Endothelial cell of umbilical vein (primary cell): ENCODE results near the gene TNNI3K. TPM values are rescaled to one million over a fixed set of nuclear protein-coding genes. Genes with fewer than 3 reads are reported as not detected.

ENCODE experiments used
- BruUV-seq: library from RNA; stranded (reverse); fragments of 400-500 nt; replicated peaks from 2 replicates; lab custom pipeline; 2021; lab: Mats Ljungman, UMichigan
- CTCF ChIA-PET: fragments of 300-600, 350-600 bp; sonication (Branson Sonifier 250); formaldehyde crosslinking; loops from one replicate; lab custom pipeline; 2021; ENCODE audit warnings: antibody characterized with exemption, inconsistent platforms; lab: Charles Lee
- POLR2A ChIA-PET: fragments of 300-600, 350-600 bp; sonication (Branson Sonifier 250); formaldehyde crosslinking; loops from one replicate; lab custom pipeline; 2021; ENCODE audit warnings: antibody characterized with exemption, inconsistent platforms; lab: Charles Lee
- DNase-seq: peaks from one replicate; pipeline ENCODE4 v3.0.0-alpha.2; 2011; ENCODE audit warnings: low read depth, low spot score
- FAIRE-seq: peaks from 2 replicates; lab custom pipeline; 2011; peaks lifted over from hg19 to GRCh38; lab: Jason Lieb, UNC
- H2AFZ ChIP-seq: 2 replicates; pipeline ENCODE4 v1.6.0; 2012; ENCODE audit warnings: low read depth, low read length, control low read depth, inconsistent platforms
- H3K27ac ChIP-seq: 2 replicates; pipeline ENCODE4 v1.5.1; 2011; ENCODE audit warnings: low read depth, mild to moderate bottlenecking, control low read depth, low read length, moderate library complexity; ENCODE audit not compliant: insufficient read depth
- H3K27me3 ChIP-seq, 2 experiments: 2 replicates each; pipeline versions ENCODE4 v1.6.0 to v1.6.1; 2011; ENCODE audit warnings: low read length in 2 of 2, mixed read lengths in 1 of 2; ENCODE audit not compliant: control insufficient read depth in 2 of 2, insufficient read depth in 2 of 2
- H3K36me3 ChIP-seq, 2 experiments: 2 replicates in 1 of 2; 3 replicates in 1 of 2; pipeline ENCODE4 v1.5.1; 2011; ENCODE audit warnings: low read length in 2 of 2, mild to moderate bottlenecking in 1 of 2, moderate library complexity in 1 of 2; ENCODE audit not compliant: control insufficient read depth in 2 of 2, insufficient read depth in 2 of 2; ENCODE audit errors: extremely low read depth in 1 of 2
- H3K4me1 ChIP-seq: 3 replicates; pipeline ENCODE4 v1.5.1; 2011; ENCODE audit warnings: mild to moderate bottlenecking, low read length; ENCODE audit not compliant: control insufficient read depth, insufficient read depth; ENCODE audit errors: extremely low read depth
- H3K4me2 ChIP-seq: 2 replicates; pipeline ENCODE4 v1.6.1; 2011; ENCODE audit warnings: low read length, control low read depth, mixed read lengths; ENCODE audit not compliant: insufficient read depth
- H3K4me3 ChIP-seq, 3 experiments: fragments of 200-600 bp in 1 of 3; sonication (generic), shearing (Covaris generic) in 1 of 3; replicated peaks in 1 of 3; 2 replicates each; pipeline ENCODE4 v1.5.1; 2011 to 2016; ENCODE audit warnings: control low read depth in 3 of 3, low read length in 3 of 3, mild to moderate bottlenecking in 2 of 3, inconsistent platforms in 1 of 3, low read depth in 1 of 3, moderate library complexity in 1 of 3; ENCODE audit not compliant: insufficient read depth in 1 of 3
- H3K79me2 ChIP-seq: 2 replicates; pipeline ENCODE4 v1.6.0; 2012; ENCODE audit warnings: low read length, inconsistent platforms; ENCODE audit not compliant: control insufficient read depth, insufficient read depth
- H3K9ac ChIP-seq: replicated peaks from 2 replicates; pipeline ENCODE3; 2011; ENCODE audit warnings: low read length, control low read depth; ENCODE audit not compliant: insufficient read depth; ENCODE audit errors: extremely low read depth
- H3K9me1 ChIP-seq: replicated peaks from 3 replicates; pipeline ENCODE4 v1.6.0; 2011; ENCODE audit warnings: mild to moderate bottlenecking, low read length; ENCODE audit not compliant: control insufficient read depth, insufficient read depth; ENCODE audit errors: extremely low read depth
- H3K9me3 ChIP-seq: replicated peaks from 2 replicates; pipeline ENCODE4 v1.5.1; 2012; ENCODE audit warnings: low read length, inconsistent platforms; ENCODE audit not compliant: control insufficient read depth, insufficient read depth
- H4K20me1 ChIP-seq: replicated peaks from 2 replicates; pipeline ENCODE3; 2011; ENCODE audit warnings: mild to moderate bottlenecking, low read length; ENCODE audit not compliant: control insufficient read depth, insufficient read depth; ENCODE audit errors: extremely low read depth
- EZH2 ChIP-seq: IDR thresholded peaks from 2 replicates; pipeline ENCODE4 v1.6.1; 2012; ENCODE audit warnings: borderline replicate concordance, low read depth, mild to moderate bottlenecking, moderate library complexity, low read length, inconsistent platforms; ENCODE audit not compliant: severe bottlenecking
- FOS ChIP-seq: IDR thresholded peaks from 2 replicates; pipeline ENCODE4 v1.6.1; 2011; ENCODE audit warnings: mild to moderate bottlenecking, low read length, moderate library complexity, borderline replicate concordance; ENCODE audit not compliant: insufficient read depth
- GATA2 ChIP-seq: IDR thresholded peaks from 2 replicates; pipeline ENCODE4 v1.7.0; 2011; ENCODE audit warnings: low read depth, mild to moderate bottlenecking, moderate library complexity, mixed read lengths, low read length; ENCODE audit not compliant: insufficient read length, insufficient read depth
- JUN ChIP-seq: IDR thresholded peaks from 2 replicates; pipeline ENCODE4 v1.6.1; 2011; ENCODE audit warnings: borderline replicate concordance, low read depth; ENCODE audit not compliant: insufficient read length, insufficient read depth
- MYC ChIP-seq: IDR thresholded peaks from one replicate; pipeline ENCODE4 v1.6.1; 2011; ENCODE audit warnings: mild to moderate bottlenecking, low read depth, low read length
- POLR2A ChIP-seq: IDR thresholded peaks from 2 replicates; pipeline ENCODE4 v1.6.1; 2012; ENCODE audit warnings: low read depth, mild to moderate bottlenecking, control low read depth, low read length
- POLR2AphosphoS5 ChIP-seq: IDR thresholded peaks from 2 replicates; pipeline ENCODE4 v1.6.1; 2012; ENCODE audit warnings: low read depth, mild to moderate bottlenecking, control low read depth, low read length, moderate library complexity; ENCODE audit not compliant: insufficient read depth
- dilution Hi-C: fragments of 300-500 bp; cut with MboI; formaldehyde crosslinking; loops from one replicate; pipeline ENCODE4 v1.15.0; 2019; ENCODE audit warnings: low sequenced_read_pairs; ENCODE audit not compliant: extremely low pct_ligation_motif_present
- intact Hi-C: fragments of 100-400 bp; cut with micrococcal nuclease; formaldehyde crosslinking; loops from one replicate; pipeline ENCODE4 v1.10.0; 2022
- polyA plus RNA-seq, 4 experiments: library from polyadenylated mRNA; depleted of rRNA in 3 of 4; stranded (reverse) in 3 of 4; unstranded in 1 of 4; fragments of >200 nt; gene quantifications; 2 replicates each; pipeline versions ENCODE4 v1.2.1 to v1.2.3, GENCODE V29; 2011 to 2012; ENCODE audit warnings: missing spikeins in 1 of 4
- total RNA-seq: library from RNA; stranded (reverse); gene quantifications from 2 replicates; pipeline ENCODE4 v1.2.3, GENCODE V29; 2021
- TF ChIP-seq, protein P1 (sequence below), 2 donors: IDR thresholded peaks; 1 replicate in 1 of 2; 2 replicates in 1 of 2; pipeline ENCODE4 v1.5.1; 2011; ENCODE audit warnings: low read length in 2 of 2, mild to moderate bottlenecking in 2 of 2, moderate library complexity in 2 of 2, control low read depth in 1 of 2, inconsistent platforms in 1 of 2, low read depth in 1 of 2; ENCODE audit not compliant: insufficient read depth in 1 of 2; ENCODE audit errors: extremely low read depth in 1 of 2
- TF ChIP-seq, protein P2 (sequence below): IDR thresholded peaks from 2 replicates; pipeline ENCODE4 v1.6.1; 2011; ENCODE audit not compliant: insufficient read depth, insufficient read length

TNNI3K gene
- total and polyA plus RNA-seq, 2 donors (not counting 3 experiments of a cell fraction or from before 2014, with no cell fraction given), result 0.69 TPM; not detected in 1

DNA sequence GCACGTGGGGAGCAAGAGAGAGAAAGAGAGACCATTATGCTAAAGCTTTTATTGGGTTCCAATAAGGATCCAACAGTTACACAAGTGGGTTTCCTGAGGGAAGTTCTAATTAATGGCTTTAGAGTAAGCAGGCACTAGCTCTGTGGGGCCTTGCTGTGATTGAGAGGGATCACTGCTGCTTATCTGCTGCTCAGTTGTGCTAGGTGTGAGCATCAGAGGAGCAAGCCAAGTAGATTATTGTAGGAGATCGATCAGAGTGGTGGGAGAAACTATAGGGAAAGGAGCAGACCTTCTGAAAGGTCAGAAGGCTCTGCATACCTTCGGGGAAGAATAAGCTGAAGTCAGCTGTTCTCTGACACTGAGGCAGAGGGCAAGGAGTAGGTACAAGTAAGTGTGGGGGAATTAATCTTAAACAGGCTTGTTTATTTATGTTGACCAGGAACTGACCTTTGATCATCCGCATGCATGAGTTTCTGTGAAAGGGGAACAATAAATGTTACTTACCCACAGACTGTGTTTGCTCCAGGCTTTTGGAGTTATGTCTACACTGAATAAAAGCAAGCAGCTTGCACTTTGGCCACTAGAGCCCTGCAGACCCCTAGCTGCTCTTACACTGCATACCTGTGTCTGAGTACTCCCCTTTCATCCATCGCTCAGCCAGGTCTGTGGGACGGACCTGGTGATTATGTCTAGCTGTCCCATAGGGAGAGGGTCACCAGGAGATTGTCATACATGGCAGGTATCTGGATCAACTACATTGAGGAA, 89.7 kb downstream of the TNNI3K start:
- POLR2A ChIA-PET, result no interaction called here
- Histone ChIP-seq H3K36me3 (no peaks in the 10 kb centered on the region), H3K4me1 (no peaks in the 10 kb centered on the region), H3K4me3 (no peak overlapping the region), H3K9ac (no peak overlapping the region), H3K27ac (no peak overlapping the region), H3K4me2 (no peak overlapping the region), H3K9me3 (no peaks in the 10 kb centered on the region), H4K20me1 (no peaks in the 10 kb centered on the region), H3K27me3 (no peaks in the 10 kb centered on the region), H2AFZ (no peak overlapping the region), H3K79me2 (no peaks in the 10 kb centered on the region), H3K9me1 (no peaks in the 10 kb centered on the region)
- dilution Hi-C loops (no loop called here), intact Hi-C loops (no loop called here)
- no peak for FAIRE-seq
- CTCF ChIA-PET, result no interaction called here
- TF ChIP-seq, protein P1, sequence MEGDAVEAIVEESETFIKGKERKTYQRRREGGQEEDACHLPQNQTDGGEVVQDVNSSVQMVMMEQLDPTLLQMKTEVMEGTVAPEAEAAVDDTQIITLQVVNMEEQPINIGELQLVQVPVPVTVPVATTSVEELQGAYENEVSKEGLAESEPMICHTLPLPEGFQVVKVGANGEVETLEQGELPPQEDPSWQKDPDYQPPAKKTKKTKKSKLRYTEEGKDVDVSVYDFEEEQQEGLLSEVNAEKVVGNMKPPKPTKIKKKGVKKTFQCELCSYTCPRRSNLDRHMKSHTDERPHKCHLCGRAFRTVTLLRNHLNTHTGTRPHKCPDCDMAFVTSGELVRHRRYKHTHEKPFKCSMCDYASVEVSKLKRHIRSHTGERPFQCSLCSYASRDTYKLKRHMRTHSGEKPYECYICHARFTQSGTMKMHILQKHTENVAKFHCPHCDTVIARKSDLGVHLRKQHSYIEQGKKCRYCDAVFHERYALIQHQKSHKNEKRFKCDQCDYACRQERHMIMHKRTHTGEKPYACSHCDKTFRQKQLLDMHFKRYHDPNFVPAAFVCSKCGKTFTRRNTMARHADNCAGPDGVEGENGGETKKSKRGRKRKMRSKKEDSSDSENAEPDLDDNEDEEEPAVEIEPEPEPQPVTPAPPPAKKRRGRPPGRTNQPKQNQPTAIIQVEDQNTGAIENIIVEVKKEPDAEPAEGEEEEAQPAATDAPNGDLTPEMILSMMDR (IDR thresholded peaks at IDR 0.05; ENCODE audit: extremely low read depth in 1 of 2, insufficient read depth in 1 of 2, low read depth in 1 of 2, low read length in 2 of 2), result no peak
- TF ChIP-seq POLR2AphosphoS5, result no peak
- TF ChIP-seq, protein P2, sequence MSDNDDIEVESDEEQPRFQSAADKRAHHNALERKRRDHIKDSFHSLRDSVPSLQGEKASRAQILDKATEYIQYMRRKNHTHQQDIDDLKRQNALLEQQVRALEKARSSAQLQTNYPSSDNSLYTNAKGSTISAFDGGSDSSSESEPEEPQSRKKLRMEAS, result no peak
- no peak for DNase-seq
- BruUV-seq, result no TSS peak

DNA sequence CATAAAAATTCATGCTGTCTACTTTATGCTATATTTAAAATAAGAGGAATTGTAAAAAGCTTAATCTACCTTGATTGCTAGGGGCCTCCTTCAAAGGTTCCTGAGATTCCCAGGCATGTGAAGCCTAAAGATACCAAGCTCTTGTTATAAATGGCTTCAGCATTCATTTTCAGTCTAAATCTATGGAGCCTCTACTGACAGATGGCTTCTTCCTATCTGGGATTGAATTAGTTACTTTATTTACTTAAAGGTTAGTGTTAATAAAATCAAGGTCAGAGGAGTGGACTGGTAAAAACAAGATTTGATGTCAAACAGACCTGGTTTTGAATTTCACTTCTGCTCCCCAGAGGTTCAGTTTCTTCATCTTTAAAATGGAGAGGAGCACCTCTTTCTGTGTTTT, 93.7 kb downstream of the TNNI3K start:
- no peak overlapping the region for H2AFZ ChIP-seq
- H3K79me2 ChIP-seq, result no peaks in the 10 kb centered on the region
- TF ChIP-seq FOS, result no peak
- TF ChIP-seq GATA2, result no peak
- TF ChIP-seq, protein P2, result no peak
- TF ChIP-seq POLR2A, result no peak
- no peak for TF ChIP-seq EZH2
- TF ChIP-seq MYC, result no peak
- TF ChIP-seq, protein P1 (IDR thresholded peaks at IDR 0.05; ENCODE audit: extremely low read depth in 1 of 2, insufficient read depth in 1 of 2, low read depth in 1 of 2, low read length in 2 of 2), result no peak
- no peak for TF ChIP-seq JUN
- no peak for TF ChIP-seq POLR2AphosphoS5
- H3K27ac ChIP-seq, result no peak overlapping the region
- DNase-seq (no peak), FAIRE-seq (no peak)
- POLR2A ChIA-PET, result no interaction called here
- H4K20me1 ChIP-seq, result no peaks in the 10 kb centered on the region
- no peak overlapping the region for H3K4me2 ChIP-seq
- CTCF ChIA-PET, result no interaction called here
- dilution Hi-C loops, result no loop called here
- H3K9me3 ChIP-seq, result no peaks in the 10 kb centered on the region
- H3K4me3 ChIP-seq, result no peak overlapping the region
- BruUV-seq, result no TSS peak
- H3K4me1 ChIP-seq, result no peaks in the 10 kb centered on the region
- no peaks in the 10 kb centered on the region for H3K9me1 ChIP-seq
- no peaks in the 10 kb centered on the region for H3K27me3 ChIP-seq
- H3K9ac ChIP-seq, result no peak overlapping the region
- intact Hi-C loops, result no loop called here
- no peaks in the 10 kb centered on the region for H3K36me3 ChIP-seq
